ENCODE data around the gene CHEK2. TPM values are rescaled to one million over a fixed set of nuclear protein-coding genes. Genes with fewer than 3 reads are reported as not detected.
"Not testable (repeated sequence)": the region's sequence is repeated elsewhere in the genome, so short reads cannot be mapped to it uniquely, and the experiment has no call there.

Gene CHEK2
- total RNA-seq, 2 donors from 2014 or later, result 2.7 to 11.3 TPM

DNA sequence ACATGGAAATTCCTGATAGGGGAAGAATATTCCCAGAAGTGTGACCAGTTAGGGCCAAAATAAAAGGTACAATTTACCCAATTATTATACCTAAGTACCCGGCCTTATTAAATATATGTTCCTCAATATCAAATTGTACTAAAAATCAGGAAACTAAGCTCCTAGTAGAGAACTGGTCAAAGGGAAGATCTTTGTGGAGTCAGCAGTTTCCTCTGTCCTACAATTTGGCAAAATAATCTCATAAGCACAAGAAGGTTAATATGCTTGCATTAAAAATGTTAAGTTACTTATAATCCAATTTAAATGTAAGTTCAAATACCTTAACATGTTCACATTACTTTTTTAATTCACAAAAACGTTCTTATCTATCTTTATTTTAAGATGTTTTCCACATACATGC, 72.2 kb downstream of the CHEK2 start:
- H3K36me3 ChIP-seq, result no peaks in the 10 kb centered on the region
- no peaks in the 10 kb centered on the region for H3K9me3 ChIP-seq
- no peak for DNase-seq (ENCODE audit: low spot score)
- H3K4me1 ChIP-seq, result no peaks in the 10 kb centered on the region
- no peaks in the 10 kb centered on the region for H3K27me3 ChIP-seq
- TF ChIP-seq CTCF (IDR thresholded peaks at IDR 0.05), result no peak
- no peak overlapping the region for H3K27ac ChIP-seq
- H3K4me3 ChIP-seq, result no peak overlapping the region

GRCh38 chr22:28663569-28663942, 78.1 kb downstream of the CHEK2 start:
- DNase-seq (ENCODE audit: low spot score); H3K36me3 ChIP-seq; H3K4me3 ChIP-seq; H3K4me1 ChIP-seq; H3K9me3 ChIP-seq; H3K27ac ChIP-seq; H3K27me3 ChIP-seq: not testable (repeated sequence)

GRCh38 chr22:28658448-28658847, 83.2 kb downstream of the CHEK2 start:
- Histone ChIP-seq H3K4me1 (no peaks in the 10 kb centered on the region), H3K4me3 (no peak overlapping the region), H3K27me3 (no peaks in the 10 kb centered on the region), H3K27ac (no peak overlapping the region), H3K36me3 (no peaks in the 10 kb centered on the region), H3K9me3 (no peaks in the 10 kb centered on the region)
- TF ChIP-seq CTCF (IDR thresholded peaks at IDR 0.05), result no peak
- DNase-seq (ENCODE audit: low spot score), result no peak

DNA sequence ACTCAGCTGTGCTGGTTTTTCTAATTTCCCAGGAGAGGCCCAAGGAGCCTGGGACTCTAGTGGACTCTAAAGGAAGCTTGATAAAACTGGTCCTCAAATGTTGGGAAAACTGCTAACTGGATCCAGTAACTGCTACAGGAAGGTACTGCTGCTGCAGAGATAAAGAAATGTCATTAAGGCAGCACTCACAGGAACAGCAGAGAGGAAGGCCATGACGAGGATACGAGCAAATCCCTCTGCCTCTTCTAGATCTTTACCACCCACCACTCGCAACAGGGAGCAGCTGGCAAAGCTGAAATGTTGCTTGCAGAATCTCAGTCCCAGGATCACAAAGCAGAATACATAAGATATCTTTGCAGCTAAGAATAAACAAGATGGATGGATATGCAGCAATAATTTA, 85.4 kb downstream of the CHEK2 start:
- Histone ChIP-seq H3K27me3 (no peaks in the 10 kb centered on the region), H3K4me3 (no peak overlapping the region), H3K9me3 (no peaks in the 10 kb centered on the region), H3K27ac (no peak overlapping the region), H3K36me3 (no peaks in the 10 kb centered on the region), H3K4me1 (no peaks in the 10 kb centered on the region)
- no peak for TF ChIP-seq CTCF (IDR thresholded peaks at IDR 0.05)
- DNase-seq (ENCODE audit: low spot score), result no peak

DNA sequence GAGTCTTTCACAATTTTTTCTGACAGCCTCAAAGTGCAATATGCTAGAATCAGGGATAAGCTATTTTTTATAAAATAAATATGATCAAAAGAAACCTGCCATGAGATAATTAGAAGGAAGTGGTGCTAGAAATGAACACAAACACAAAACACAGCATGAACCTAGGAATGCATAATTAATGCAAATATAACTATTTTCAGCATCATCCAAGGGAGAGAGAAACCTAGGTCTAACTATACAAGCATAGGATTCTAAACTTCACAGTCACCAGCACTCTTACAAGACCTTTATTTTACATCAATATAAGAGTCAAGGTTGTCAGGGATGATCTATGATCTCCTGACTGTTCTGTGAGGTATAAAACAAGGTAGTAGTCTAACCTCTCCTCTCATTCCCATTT, 91.2 kb downstream of the CHEK2 start:
- no peak overlapping the region for H3K27ac ChIP-seq
- TF ChIP-seq CTCF (IDR thresholded peaks at IDR 0.05), result no peak
- no peaks in the 10 kb centered on the region for H3K27me3 ChIP-seq
- no peaks in the 10 kb centered on the region for H3K9me3 ChIP-seq
- no peak overlapping the region for H3K4me3 ChIP-seq
- no peaks in the 10 kb centered on the region for H3K4me1 ChIP-seq
- no peak for DNase-seq (ENCODE audit: low spot score)
- no peaks in the 10 kb centered on the region for H3K36me3 ChIP-seq

DNA sequence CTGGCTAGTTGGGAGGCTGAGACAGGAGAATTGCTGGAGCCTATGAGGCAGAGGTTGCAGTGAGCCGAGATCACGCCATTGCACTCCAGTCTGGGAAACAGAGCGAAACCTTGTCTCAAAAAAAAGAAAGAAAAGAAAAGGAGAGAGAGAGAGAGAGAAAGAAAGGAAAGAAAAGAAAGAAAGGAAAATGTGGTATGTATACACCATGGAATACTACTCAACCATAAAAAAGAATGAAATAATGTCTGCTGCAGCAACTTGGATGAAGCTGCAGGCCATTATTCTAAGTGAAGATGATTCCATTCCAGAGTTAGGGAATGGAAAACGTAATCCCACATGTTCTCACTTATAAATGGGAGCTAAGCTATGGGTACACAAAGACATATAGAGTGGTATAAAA, 92.8 kb downstream of the CHEK2 start:
- no peak overlapping the region for H3K4me3 ChIP-seq
- H3K27ac ChIP-seq, result no peak overlapping the region
- no peaks in the 10 kb centered on the region for H3K36me3 ChIP-seq
- no peak for TF ChIP-seq CTCF (IDR thresholded peaks at IDR 0.05)
- no peaks in the 10 kb centered on the region for H3K9me3 ChIP-seq
- H3K4me1 ChIP-seq, result no peaks in the 10 kb centered on the region
- H3K27me3 ChIP-seq, result no peaks in the 10 kb centered on the region
- no peak for DNase-seq (ENCODE audit: low spot score)
